K562 (cell line): ENCODE measurements around the gene ABCG1. TPM values are rescaled to one million over a fixed set of nuclear protein-coding genes. Genes with fewer than 3 reads are reported as not detected.

Experiments used
- ATAC-seq: fragments of 200-7000 bp; cut with Tn5 transposase; 3 replicates; pipeline ENCODE4 v1.9.1; 2020; ENCODE audit warnings: moderate library complexity
- BruUV-seq: library from RNA; stranded (reverse); fragments of 400-500 nt; replicated peaks from 2 replicates; lab custom pipeline; 2021; lab: Mats Ljungman, UMichigan
- CTCF ChIA-PET: fragments of 300-600 bp; formaldehyde crosslinking; extraction: SDS; loops from one replicate; lab custom pipeline; 2021; ENCODE audit warnings: low intra/inter-chr PET ratio; lab: Yijun Ruan, JAX
- POLR2A ChIA-PET: fragments of 300-600, 350-650 bp; sonication (Branson Sonifier 250); formaldehyde crosslinking; extraction: SDS; loops from one replicate; lab custom pipeline; 2021; ENCODE audit warnings: antibody characterized with exemption, inconsistent platforms; lab: Yijun Ruan, JAX
- DNase-seq, 4 experiments: peaks; one replicate each; pipeline versions ENCODE4 v3.0.0 to v3.0.0-alpha.2; 2011 to 2018; ENCODE audit warnings: low spot score in 3 of 4, mixed read lengths in 3 of 4; ENCODE audit errors: extremely low read depth in 1 of 4
- FAIRE-seq: peaks from 2 replicates; lab custom pipeline; 2011; peaks lifted over from hg19 to GRCh38; lab: Jason Lieb, UNC
- H2AFZ ChIP-seq: 2 replicates; pipeline ENCODE4 v1.6.0; 2011; ENCODE audit warnings: low read depth, low read length, control low read depth, inconsistent platforms
- H3K27ac ChIP-seq: fragments of 200-600 bp; 3 replicates; pipeline ENCODE4 v1.8.0; 2011; ENCODE audit warnings: low read depth, mild to moderate bottlenecking, control low read depth, inconsistent platforms, low read length, moderate library complexity, mixed read lengths; ENCODE audit errors: extremely low read depth
- H3K27me3 ChIP-seq, 2 experiments: fragments of 300-600 bp in 1 of 2; 2 replicates in 1 of 2; 3 replicates in 1 of 2; pipeline versions ENCODE4 v1.6.0 to v1.8.0; 2011; ENCODE audit warnings: inconsistent platforms in 2 of 2, low read length in 2 of 2, mild to moderate bottlenecking in 1 of 2, mixed read lengths in 1 of 2, moderate library complexity in 1 of 2; ENCODE audit not compliant: control insufficient read depth in 2 of 2, insufficient read depth in 2 of 2
- H3K36me3 ChIP-seq: fragments of 300-600 bp; 3 replicates; pipeline ENCODE4 v1.8.0; 2011; ENCODE audit warnings: mild to moderate bottlenecking, low read length, inconsistent platforms; ENCODE audit not compliant: control insufficient read depth, insufficient read depth
- H3K4me1 ChIP-seq, 2 experiments: fragments of 200-600 bp in 1 of 2; replicated peaks in 1 of 2; 2 replicates in 1 of 2; 3 replicates in 1 of 2; pipeline versions ENCODE4 v1.5.1 to v1.8.0; 2011; ENCODE audit warnings: inconsistent platforms in 2 of 2, low read length in 2 of 2, mild to moderate bottlenecking in 1 of 2, mixed read lengths in 1 of 2, moderate library complexity in 1 of 2; ENCODE audit not compliant: control insufficient read depth in 2 of 2, insufficient read depth in 2 of 2
- H3K4me2 ChIP-seq: 2 replicates; pipeline ENCODE4 v1.6.1; 2011; ENCODE audit warnings: low read length, control low read depth, inconsistent platforms, mixed read lengths; ENCODE audit not compliant: insufficient read depth
- H3K4me3 ChIP-seq: fragments of 200-600 bp; sonication (generic), shearing (Covaris generic); 2 replicates; pipeline ENCODE4 v1.5.1; 2016; ENCODE audit warnings: control low read depth, inconsistent platforms
- H3K79me2 ChIP-seq: fragments of 200-600 bp; 3 replicates; pipeline ENCODE4 v1.8.0; 2011; ENCODE audit warnings: low read length, inconsistent platforms; ENCODE audit not compliant: control insufficient read depth, insufficient read depth
- H3K9ac ChIP-seq, 2 experiments: 2 replicates each; pipeline versions ENCODE4 v1.6.0 to v1.6.1; 2011; ENCODE audit warnings: low read depth in 2 of 2, low read length in 2 of 2, control low read depth in 1 of 2, inconsistent platforms in 1 of 2, mild to moderate bottlenecking in 1 of 2, mixed read lengths in 1 of 2; ENCODE audit not compliant: insufficient read depth in 1 of 2
- H3K9me1 ChIP-seq: one replicate; pipeline ENCODE4 v1.6.0; 2011; ENCODE audit warnings: inconsistent platforms, mild to moderate bottlenecking, low read length, moderate library complexity; ENCODE audit not compliant: control insufficient read depth, insufficient read depth
- H3K9me3 ChIP-seq: replicated peaks from 2 replicates; pipeline ENCODE4 v1.5.1; 2011; ENCODE audit warnings: low read depth, low read length, inconsistent platforms; ENCODE audit not compliant: control insufficient read depth, insufficient read depth
- H4K20me1 ChIP-seq: replicated peaks from 2 replicates; pipeline ENCODE4 v1.6.1; 2011; ENCODE audit warnings: low read length, inconsistent platforms, mixed read lengths; ENCODE audit not compliant: control insufficient read depth, insufficient read depth
- CEBPB ChIP-seq: fragments of 450-650 bp; IDR thresholded peaks from 2 replicates; pipeline ENCODE4 v1.6.1; 2016; ENCODE audit warnings: missing genetic modification characterization, missing compliant biosample characterization
- CHD2 ChIP-seq: IDR thresholded peaks from 2 replicates; pipeline ENCODE4 v1.6.1; 2011; ENCODE audit warnings: low read depth, low read length
- CREB5 ChIP-seq: fragments of 250-450 bp; sonication (Bioruptor Pico); IDR thresholded peaks from 2 replicates; pipeline ENCODE4 v1.5.0; 2020; ENCODE audit warnings: mild to moderate bottlenecking
- ID3 ChIP-seq, 2 experiments: fragments of 250-450 bp in 1 of 2; fragments of 450-650 bp in 1 of 2; sonication (Bioruptor Pico) in 1 of 2; IDR thresholded peaks; 2 replicates each; pipeline versions ENCODE4 v1.6.1 to v1.8.0; 2016 to 2021; ENCODE audit warnings: mild to moderate bottlenecking in 2 of 2, moderate library complexity in 2 of 2, missing compliant biosample characterization in 1 of 2, missing genetic modification characterization in 1 of 2
- PCBP2 ChIP-seq: fragments of 200-400 bp; formaldehyde crosslinking; IDR thresholded peaks from 2 replicates; pipeline ENCODE4 v1.6.1; 2018; ENCODE audit warnings: low read length, low read depth, mild to moderate bottlenecking, moderate library complexity; ENCODE audit not compliant: poor library complexity, severe bottlenecking
- PHF8 ChIP-seq: fragments of 200-600 bp; sonication (generic); IDR thresholded peaks from 2 replicates; pipeline ENCODE4 v1.6.1; 2012; ENCODE audit warnings: mixed run types, mild to moderate bottlenecking, inconsistent platforms, low read length, moderate library complexity, borderline replicate concordance
- RB1 ChIP-seq: fragments of 450-650 bp; IDR thresholded peaks from 2 replicates; pipeline ENCODE4 v1.6.1; 2017; ENCODE audit warnings: low read depth, mild to moderate bottlenecking
- ZBTB5 ChIP-seq: fragments of 450-650 bp; IDR thresholded peaks from 2 replicates; pipeline ENCODE4 v1.6.1; 2017; ENCODE audit warnings: antibody characterized with exemption
- ZNF740 ChIP-seq, 3 experiments: fragments of 200-800 bp in 1 of 3; sonication (Bioruptor generic) in 1 of 3; sonication (generic) in 1 of 3; formaldehyde crosslinking in 1 of 3; IDR thresholded peaks; 2 replicates each; pipeline versions ENCODE4 v1.6.1 to v1.8.0; 2016 to 2022; ENCODE audit warnings: mild to moderate bottlenecking in 2 of 3, missing compliant biosample characterization in 2 of 3, missing genetic modification characterization in 2 of 3, missing genetic modification reagents in 1 of 3
- WGBS: fragments of 100-300 bp; shearing (Covaris generic); methylation state at CpG from one replicate; pipeline ENCODE4 v1.1.6; 2016; ENCODE audit warnings: low coverage, mixed read lengths; ENCODE audit not compliant: insufficient coverage; ENCODE audit errors: missing lambda C conversion rate; 5-methylcytosine and 5-hydroxymethylcytosine counted together
- in situ Hi-C: fragments of 300-500 bp; cut with MboI; formaldehyde crosslinking; loops from 4 replicates; pipeline ENCODE4 v1.15.0; 2018; ENCODE audit warnings: inconsistent platforms, mixed read lengths
- intact Hi-C: fragments of 100-400 bp; cut with micrococcal nuclease; formaldehyde crosslinking; loops from 2 replicates; pipeline ENCODE4 v1.14.2; 2022
- polyA plus RNA-seq, 8 experiments: library from polyadenylated mRNA; depleted of rRNA in 4 of 8; stranded (reverse) in 5 of 8; unstranded in 3 of 8; fragments of >200 nt; fragmentation: Nextera tagmentation in 2 of 8; fragmentation: Illumina TruSeq in 1 of 8; extraction: Ambion mirVana in 2 of 8; extraction: Trizol in 1 of 8; gene quantifications; 2 replicates each; pipeline versions ENCODE4 v1.2.1 to v1.2.3, GENCODE V29; 2011 to 2014; ENCODE audit warnings: inconsistent platforms in 1 of 8, missing spikeins in 1 of 8
- total RNA-seq, 7 experiments: library from RNA; depleted of rRNA in 6 of 7; stranded (reverse); fragments of >200 nt in 6 of 7; fragmentation: Illumina TruSeq in 2 of 7; extraction: Trizol in 2 of 7; gene quantifications; 2 replicates each; pipeline versions ENCODE4 v1.2.1 to v1.2.3, GENCODE V29; 2011 to 2021; ENCODE audit warnings: low replicate concordance in 1 of 7

The ABCG1 gene
- total and polyA plus RNA-seq, 9 of the 15 experiments (the other 6 are each of a cell fraction or from before 2014, with no cell fraction given): 0.04 to 0.09 TPM; not detected in 7

- ChIA-PET POLR2A (no interaction called here), CTCF (no interaction called here)
- intact Hi-C loops (no loop called here), in situ Hi-C loops (no loop called here)
- Histone ChIP-seq H3K4me2 (no peak overlapping the region), H3K36me3 (no peaks in the 10 kb centered on the region), H3K9ac (no peak overlapping the region), H3K9me3 (no peaks in the 10 kb centered on the region), H3K4me1 (peaks cover 0 to 7% of the 10 kb centered on the region in 2 experiments; a peak in 1 of 5 replicates), H3K27me3 (peaks cover 43 to 80% of the 10 kb centered on the region in 2 experiments), H2AFZ (no peak overlapping the region), H4K20me1 (peaks cover 17% of the 10 kb centered on the region; the same call in 1 of the 2 replicates), H3K27ac (no peak overlapping the region), H3K9me1 (peaks cover 3% of the 10 kb centered on the region), H3K4me3 (no peak overlapping the region), H3K79me2 (no peaks in the 10 kb centered on the region)
- TF ChIP-seq CREB5 (CRISPR knock-in tag) (no peak), CHD2 (no peak), CEBPB (tag) (no peak), ZBTB5 (no peak), PHF8 (no peak), ID3 (CRISPR knock-in tag; IDR thresholded peaks at IDR 0.05) (no peak), ID3 (tag; IDR thresholded peaks at IDR 0.05) (no peak), RB1 (no peak), PCBP2 (no peak), ZNF740 (CRISPR knock-in tag; IDR thresholded peaks at IDR 0.05) (no peak), ZNF740 (tag; IDR thresholded peaks at IDR 0.05) (no peak)
- DNase-seq (no peak), ATAC-seq (no peak), FAIRE-seq (no peak)
- WGBS: 2% methylated on average over 3 of the region's 3 CpGs
- BruUV-seq: no TSS peak
Measured at GRCh38 chr21:42303443-42303842, 84.5 kb downstream of the ABCG1 start.
